ENCODE measurements around the gene SUN1. TPM values are rescaled to one million over a fixed set of nuclear protein-coding genes. Genes with fewer than 3 reads are reported as not detected.

SUN1 gene
- total and polyA plus RNA-seq, 2 donors from 2014 or later, result 40.4 to 168 TPM

GRCh38 chr7:903921-904755, 71.9 kb downstream of the SUN1 start:
- Histone ChIP-seq H3K9ac (ENCODE audit: low read length in 3 of 3) (no peak overlapping the region), H3K9me3 (ENCODE audit: control insufficient read depth in 2 of 3, insufficient read depth in 1 of 3, low read length in 3 of 3) (no peaks in the 10 kb centered on the region), H3K4me1 (ENCODE audit: control insufficient read depth in 2 of 3, insufficient read depth in 2 of 3, low read depth in 1 of 3, low read length in 3 of 3) (no peaks in the 10 kb centered on the region), H3K27ac (ENCODE audit: low read depth in 2 of 2, low read length in 2 of 2) (no peak overlapping the region), H3K27me3 (ENCODE audit: control insufficient read depth, insufficient read depth, low read length) (peaks cover 2% of the 10 kb centered on the region), H3K36me3 (ENCODE audit: control insufficient read depth in 2 of 3, insufficient read depth in 3 of 3, low read length in 3 of 3) (no peaks in the 10 kb centered on the region), H3K4me3 (ENCODE audit: low read length in 3 of 3) (no peak overlapping the region)
- TF ChIP-seq CTCF (IDR thresholded peaks at IDR 0.05; ENCODE audit: borderline replicate concordance, extremely low read depth, insufficient read depth), result no peak
- intact Hi-C loops (cut with DNase I), result no loop called here
- FAIRE-seq, result no peak
- DNase-seq, result no peak

GRCh38 chr7:904847-905246, 72.6 kb downstream of the SUN1 start:
- intact Hi-C loops (cut with DNase I), result no loop called here

GRCh38 chr7:906776-907157, 74.5 kb downstream of the SUN1 start:
- Histone ChIP-seq H3K9ac (ENCODE audit: low read length in 3 of 3) (no peak overlapping the region), H3K9me3 (ENCODE audit: control insufficient read depth in 2 of 3, insufficient read depth in 1 of 3, low read length in 3 of 3) (no peaks in the 10 kb centered on the region), H3K27me3 (ENCODE audit: control insufficient read depth, insufficient read depth, low read length) (peaks cover 2% of the 10 kb centered on the region), H3K4me1 (ENCODE audit: control insufficient read depth in 2 of 3, insufficient read depth in 2 of 3, low read depth in 1 of 3, low read length in 3 of 3) (peaks cover 0 to 2% (median 0%) of the 10 kb centered on the region in 3 donors), H3K4me3 (ENCODE audit: low read length in 3 of 3) (no peak overlapping the region), H3K27ac (ENCODE audit: low read depth in 2 of 2, low read length in 2 of 2) (no peak overlapping the region), H3K36me3 (ENCODE audit: control insufficient read depth in 2 of 3, insufficient read depth in 3 of 3, low read length in 3 of 3) (no peaks in the 10 kb centered on the region)
- FAIRE-seq (no peak), DNase-seq (no peak)
- TF ChIP-seq CTCF (IDR thresholded peaks at IDR 0.05; ENCODE audit: borderline replicate concordance, extremely low read depth, insufficient read depth), result no peak
- intact Hi-C loops (cut with DNase I), result no loop called here

More at GRCh38 chr7:904847-905246, 72.6 kb downstream of the SUN1 start:
- peaks cover 0 to 2% (median 0%) of the 10 kb centered on the region in 3 donors for H3K4me1 ChIP-seq (ENCODE audit: control insufficient read depth in 2 of 3, insufficient read depth in 2 of 3, low read depth in 1 of 3, low read length in 3 of 3)
- H3K9me3 ChIP-seq (ENCODE audit: control insufficient read depth in 2 of 3, insufficient read depth in 1 of 3, low read length in 3 of 3), result no peaks in the 10 kb centered on the region
- FAIRE-seq (no peak), DNase-seq (no peak)
- TF ChIP-seq CTCF (IDR thresholded peaks at IDR 0.05; ENCODE audit: borderline replicate concordance, extremely low read depth, insufficient read depth), result no peak
- H3K27ac ChIP-seq (ENCODE audit: low read depth in 2 of 2, low read length in 2 of 2), result no peak overlapping the region
- H3K27me3 ChIP-seq (ENCODE audit: control insufficient read depth, insufficient read depth, low read length), result peaks cover 2% of the 10 kb centered on the region
- no peak overlapping the region for H3K4me3 ChIP-seq (ENCODE audit: low read length in 3 of 3)
- no peak overlapping the region for H3K9ac ChIP-seq (ENCODE audit: low read length in 3 of 3)
- no peaks in the 10 kb centered on the region for H3K36me3 ChIP-seq (ENCODE audit: control insufficient read depth in 2 of 3, insufficient read depth in 3 of 3, low read length in 3 of 3)

All from kidney (tissue), 14 donors.